K562 (cell line): Measurements from ENCODE around the gene RTBDN. TPM values are rescaled to one million over a fixed set of nuclear protein-coding genes. Genes with fewer than 3 reads are reported as not detected.
A peak's percentile ranks its signal among the peaks of the same experiment; 100 is the strongest.

ENCODE experiments used
- ATAC-seq: fragments of 200-7000 bp; cut with Tn5 transposase; 3 replicates; pipeline ENCODE4 v1.9.1; 2020; ENCODE audit warnings: moderate library complexity
- BruUV-seq: library from RNA; stranded (reverse); fragments of 400-500 nt; replicated peaks from 2 replicates; lab custom pipeline; 2021; lab: Mats Ljungman, UMichigan
- CTCF ChIA-PET: fragments of 300-600 bp; formaldehyde crosslinking; extraction: SDS; loops from one replicate; lab custom pipeline; 2021; ENCODE audit warnings: low intra/inter-chr PET ratio; lab: Yijun Ruan, JAX
- POLR2A ChIA-PET: fragments of 300-600, 350-650 bp; sonication (Branson Sonifier 250); formaldehyde crosslinking; extraction: SDS; loops from one replicate; lab custom pipeline; 2021; ENCODE audit warnings: antibody characterized with exemption, inconsistent platforms; lab: Yijun Ruan, JAX
- DNase-seq, 4 experiments: peaks; one replicate each; pipeline versions ENCODE4 v3.0.0 to v3.0.0-alpha.2; 2011 to 2018; ENCODE audit warnings: low spot score in 3 of 4, mixed read lengths in 3 of 4; ENCODE audit errors: extremely low read depth in 1 of 4
- FAIRE-seq: peaks from 2 replicates; lab custom pipeline; 2011; peaks lifted over from hg19 to GRCh38; lab: Jason Lieb, UNC
- H2AFZ ChIP-seq: 2 replicates; pipeline ENCODE4 v1.6.0; 2011; ENCODE audit warnings: low read depth, low read length, control low read depth, inconsistent platforms
- H3K27ac ChIP-seq: fragments of 200-600 bp; 3 replicates; pipeline ENCODE4 v1.8.0; 2011; ENCODE audit warnings: low read depth, mild to moderate bottlenecking, control low read depth, inconsistent platforms, low read length, moderate library complexity, mixed read lengths; ENCODE audit errors: extremely low read depth
- H3K27me3 ChIP-seq, 2 experiments: fragments of 300-600 bp in 1 of 2; 2 replicates in 1 of 2; 3 replicates in 1 of 2; pipeline versions ENCODE4 v1.6.0 to v1.8.0; 2011; ENCODE audit warnings: inconsistent platforms in 2 of 2, low read length in 2 of 2, mild to moderate bottlenecking in 1 of 2, mixed read lengths in 1 of 2, moderate library complexity in 1 of 2; ENCODE audit not compliant: control insufficient read depth in 2 of 2, insufficient read depth in 2 of 2
- H3K36me3 ChIP-seq: fragments of 300-600 bp; 3 replicates; pipeline ENCODE4 v1.8.0; 2011; ENCODE audit warnings: mild to moderate bottlenecking, low read length, inconsistent platforms; ENCODE audit not compliant: control insufficient read depth, insufficient read depth
- H3K4me1 ChIP-seq, 2 experiments: fragments of 200-600 bp in 1 of 2; replicated peaks in 1 of 2; 2 replicates in 1 of 2; 3 replicates in 1 of 2; pipeline versions ENCODE4 v1.5.1 to v1.8.0; 2011; ENCODE audit warnings: inconsistent platforms in 2 of 2, low read length in 2 of 2, mild to moderate bottlenecking in 1 of 2, mixed read lengths in 1 of 2, moderate library complexity in 1 of 2; ENCODE audit not compliant: control insufficient read depth in 2 of 2, insufficient read depth in 2 of 2
- H3K4me2 ChIP-seq: 2 replicates; pipeline ENCODE4 v1.6.1; 2011; ENCODE audit warnings: low read length, control low read depth, inconsistent platforms, mixed read lengths; ENCODE audit not compliant: insufficient read depth
- H3K4me3 ChIP-seq: fragments of 200-600 bp; sonication (generic), shearing (Covaris generic); 2 replicates; pipeline ENCODE4 v1.5.1; 2016; ENCODE audit warnings: control low read depth, inconsistent platforms
- H3K79me2 ChIP-seq: fragments of 200-600 bp; 3 replicates; pipeline ENCODE4 v1.8.0; 2011; ENCODE audit warnings: low read length, inconsistent platforms; ENCODE audit not compliant: control insufficient read depth, insufficient read depth
- H3K9ac ChIP-seq, 2 experiments: 2 replicates each; pipeline versions ENCODE4 v1.6.0 to v1.6.1; 2011; ENCODE audit warnings: low read depth in 2 of 2, low read length in 2 of 2, control low read depth in 1 of 2, inconsistent platforms in 1 of 2, mild to moderate bottlenecking in 1 of 2, mixed read lengths in 1 of 2; ENCODE audit not compliant: insufficient read depth in 1 of 2
- H3K9me1 ChIP-seq: one replicate; pipeline ENCODE4 v1.6.0; 2011; ENCODE audit warnings: inconsistent platforms, mild to moderate bottlenecking, low read length, moderate library complexity; ENCODE audit not compliant: control insufficient read depth, insufficient read depth
- H3K9me3 ChIP-seq: replicated peaks from 2 replicates; pipeline ENCODE4 v1.5.1; 2011; ENCODE audit warnings: low read depth, low read length, inconsistent platforms; ENCODE audit not compliant: control insufficient read depth, insufficient read depth
- H4K20me1 ChIP-seq: replicated peaks from 2 replicates; pipeline ENCODE4 v1.6.1; 2011; ENCODE audit warnings: low read length, inconsistent platforms, mixed read lengths; ENCODE audit not compliant: control insufficient read depth, insufficient read depth
- DPF2 ChIP-seq: fragments of 450-650 bp; IDR thresholded peaks from 2 replicates; pipeline ENCODE4 v1.6.1; 2016
- HMG20A ChIP-seq: fragments of 450-650 bp; formaldehyde crosslinking; conservative IDR thresholded peaks from 2 replicates; pipeline ENCODE4 v1.4.0; 2020; ENCODE audit warnings: mild to moderate bottlenecking, mixed read lengths
- HMGN3 ChIP-seq: IDR thresholded peaks from 2 replicates; pipeline ENCODE4 v1.6.1; 2011; ENCODE audit warnings: borderline replicate concordance, low read depth, mild to moderate bottlenecking, mixed read lengths, low read length; ENCODE audit not compliant: insufficient read length; ENCODE audit errors: extremely low read depth
- NR4A1 ChIP-seq, 2 experiments: fragments of 250-450 bp in 1 of 2; fragments of 450-650 bp in 1 of 2; sonication (Bioruptor Pico) in 1 of 2; IDR thresholded peaks; 2 replicates each; pipeline versions ENCODE4 v1.4.0 to v1.6.1; 2016 to 2020; ENCODE audit warnings: mild to moderate bottlenecking in 2 of 2, missing compliant biosample characterization in 1 of 2, missing genetic modification characterization in 1 of 2, moderate library complexity in 1 of 2
- POLR2G ChIP-seq: fragments of 200-400 bp; formaldehyde crosslinking; IDR thresholded peaks from 2 replicates; pipeline ENCODE4 v1.6.1; 2017; ENCODE audit warnings: low read depth, mild to moderate bottlenecking, antibody characterized with exemption, low read length, moderate library complexity
- RBFOX2 ChIP-seq: fragments of 200-400 bp; formaldehyde crosslinking; IDR thresholded peaks from 2 replicates; pipeline ENCODE4 v1.6.1; 2017; ENCODE audit warnings: low read depth, mild to moderate bottlenecking, low read length, moderate library complexity
- SPI1 ChIP-seq: IDR thresholded peaks from 2 replicates; pipeline ENCODE4 v1.6.1; 2011; ENCODE audit warnings: low read depth, low read length, control low read depth, borderline replicate concordance
- TCF15 ChIP-seq: fragments of 250-450 bp; sonication (Bioruptor Pico); IDR thresholded peaks from 2 replicates; pipeline ENCODE4 v1.8.0; 2022; ENCODE audit warnings: moderate library complexity, mild to moderate bottlenecking, inconsistent platforms
- ZBTB7A ChIP-seq: IDR thresholded peaks from 2 replicates; pipeline ENCODE4 v1.6.1; 2011; ENCODE audit warnings: low read depth, mild to moderate bottlenecking, low read length, moderate library complexity, borderline replicate concordance; ENCODE audit not compliant: control insufficient read depth
- ZBTB9 ChIP-seq: fragments of 450-650 bp; formaldehyde crosslinking; IDR thresholded peaks from 2 replicates; pipeline ENCODE4 v1.4.0; 2020; ENCODE audit warnings: mild to moderate bottlenecking, moderate library complexity
- ZFX ChIP-seq: sonication (generic); formaldehyde crosslinking; IDR thresholded peaks from 2 replicates; pipeline ENCODE4 v1.8.0; 2022; ENCODE audit warnings: mild to moderate bottlenecking, missing genetic modification reagents, moderate library complexity
- ZNF586 ChIP-seq: fragments of 450-650 bp; formaldehyde crosslinking; conservative IDR thresholded peaks from 2 replicates; pipeline ENCODE4 v1.4.0; 2020; ENCODE audit warnings: mild to moderate bottlenecking, moderate library complexity
- WGBS: fragments of 100-300 bp; shearing (Covaris generic); methylation state at CpG from one replicate; pipeline ENCODE4 v1.1.6; 2016; ENCODE audit warnings: low coverage, mixed read lengths; ENCODE audit not compliant: insufficient coverage; ENCODE audit errors: missing lambda C conversion rate; 5-methylcytosine and 5-hydroxymethylcytosine counted together
- in situ Hi-C: fragments of 300-500 bp; cut with MboI; formaldehyde crosslinking; loops from 4 replicates; pipeline ENCODE4 v1.15.0; 2018; ENCODE audit warnings: inconsistent platforms, mixed read lengths
- intact Hi-C: fragments of 100-400 bp; cut with micrococcal nuclease; formaldehyde crosslinking; loops from 2 replicates; pipeline ENCODE4 v1.14.2; 2022
- polyA plus RNA-seq, 8 experiments: library from polyadenylated mRNA; depleted of rRNA in 4 of 8; stranded (reverse) in 5 of 8; unstranded in 3 of 8; fragments of >200 nt; fragmentation: Nextera tagmentation in 2 of 8; fragmentation: Illumina TruSeq in 1 of 8; extraction: Ambion mirVana in 2 of 8; extraction: Trizol in 1 of 8; gene quantifications; 2 replicates each; pipeline versions ENCODE4 v1.2.1 to v1.2.3, GENCODE V29; 2011 to 2014; ENCODE audit warnings: inconsistent platforms in 1 of 8, missing spikeins in 1 of 8
- total RNA-seq, 7 experiments: library from RNA; depleted of rRNA in 6 of 7; stranded (reverse); fragments of >200 nt in 6 of 7; fragmentation: Illumina TruSeq in 2 of 7; extraction: Trizol in 2 of 7; gene quantifications; 2 replicates each; pipeline versions ENCODE4 v1.2.1 to v1.2.3, GENCODE V29; 2011 to 2021; ENCODE audit warnings: low replicate concordance in 1 of 7
- TF ChIP-seq, protein P1 (sequence below): sonication (generic); formaldehyde crosslinking; IDR thresholded peaks from 2 replicates; pipeline ENCODE4 v1.8.0; 2022; ENCODE audit warnings: mild to moderate bottlenecking, missing genetic modification reagents, borderline replicate concordance

RTBDN gene
- total and polyA plus RNA-seq, 9 of the 15 experiments (the other 6 are each of a cell fraction or from before 2014, with no cell fraction given): 0.20 to 2.3 (median 0.72) TPM; not detected in 1

- TF ChIP-seq ZFX (CRISPR knock-in tag): peak; percentile 23; the same call in 1 of the 2 replicates
- TF ChIP-seq DPF2: no peak
- TF ChIP-seq POLR2G: peak; percentile 58; the same call in 1 of the 2 replicates
- no peak for TF ChIP-seq NR4A1 (CRISPR knock-in tag; IDR thresholded peaks at IDR 0.05)
- TF ChIP-seq NR4A1 (tag; IDR thresholded peaks at IDR 0.05): 0 out of 2 replicates have a peak, but pooled peaks have one; percentile 26
- 0 out of 2 replicates have a peak, but pooled peaks have one; percentile 1 for TF ChIP-seq SPI1
- 0 out of 2 replicates have a peak, but pooled peaks have one; percentile 2 for TF ChIP-seq TCF15 (CRISPR knock-in tag)
- peak; percentile 8 for TF ChIP-seq HMGN3
- no peak for TF ChIP-seq ZNF586 (CRISPR knock-in tag)
- TF ChIP-seq ZBTB9 (CRISPR knock-in tag): no peak
- TF ChIP-seq, protein P1, sequence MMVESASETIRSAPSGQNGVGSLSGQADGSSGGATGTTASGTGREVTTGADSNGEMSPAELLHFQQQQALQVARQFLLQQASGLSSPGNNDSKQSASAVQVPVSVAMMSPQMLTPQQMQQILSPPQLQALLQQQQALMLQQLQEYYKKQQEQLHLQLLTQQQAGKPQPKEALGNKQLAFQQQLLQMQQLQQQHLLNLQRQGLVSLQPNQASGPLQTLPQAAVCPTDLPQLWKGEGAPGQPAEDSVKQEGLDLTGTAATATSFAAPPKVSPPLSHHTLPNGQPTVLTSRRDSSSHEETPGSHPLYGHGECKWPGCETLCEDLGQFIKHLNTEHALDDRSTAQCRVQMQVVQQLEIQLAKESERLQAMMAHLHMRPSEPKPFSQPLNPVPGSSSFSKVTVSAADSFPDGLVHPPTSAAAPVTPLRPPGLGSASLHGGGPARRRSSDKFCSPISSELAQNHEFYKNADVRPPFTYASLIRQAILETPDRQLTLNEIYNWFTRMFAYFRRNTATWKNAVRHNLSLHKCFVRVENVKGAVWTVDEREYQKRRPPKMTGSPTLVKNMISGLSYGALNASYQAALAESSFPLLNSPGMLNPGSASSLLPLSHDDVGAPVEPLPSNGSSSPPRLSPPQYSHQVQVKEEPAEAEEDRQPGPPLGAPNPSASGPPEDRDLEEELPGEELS: 0 out of 2 replicates have a peak, but pooled peaks have one; percentile 16
- peak; percentile 37; the same call in 1 of the 2 replicates for TF ChIP-seq ZBTB7A
- TF ChIP-seq HMG20A: no peak
- TF ChIP-seq RBFOX2: peak; percentile 43; the same call in 1 of the 2 replicates
- in situ Hi-C loops (no loop called here), intact Hi-C loops (no loop called here)
- Histone ChIP-seq H3K4me3 (no peak overlapping the region), H2AFZ (0 out of 2 replicates have a peak overlapping the region, but pooled peaks have one; percentile 10), H3K4me2 (no peak overlapping the region), H3K27me3 (no peaks in the 10 kb centered on the region), H3K9ac (peak overlapping the region in 1 of 2 experiments; percentile 79; a peak in 3 of 4 replicates), H3K79me2 (peaks cover 11% of the 10 kb centered on the region; the same call in 2 of the 3 replicates), H3K27ac (peak overlapping the region; percentile 45; the same call in 2 of the 3 replicates), H3K9me1 (no peaks in the 10 kb centered on the region), H3K4me1 (peaks cover 76 to 86% of the 10 kb centered on the region in 2 experiments), H3K36me3 (no peaks in the 10 kb centered on the region), H4K20me1 (no peaks in the 10 kb centered on the region), H3K9me3 (no peaks in the 10 kb centered on the region)
- no peak for ATAC-seq
- WGBS: 63% methylated on average over 16 of the region's 18 CpGs
- DNase-seq: no peak
- ChIA-PET CTCF (interaction anchor here (1.6 kb wide), 1 partner anchor 11 kb away, joined by 5 read pairs; the partner anchor contains the start of gene HOOK2), POLR2A (no interaction called here)
- BruUV-seq: no TSS peak
- no peak for FAIRE-seq
These were observed 48.1 kb downstream of the RTBDN start for GRCh38 chr19:12786141-12786870.
